ENCODE data around the gene SLC5A10. TPM values are rescaled to one million over a fixed set of nuclear protein-coding genes. Genes with fewer than 3 reads are reported as not detected.
A peak's percentile ranks its signal among the peaks of the same experiment; 100 is the strongest.
"Not testable (repeated sequence)": the region's sequence is repeated elsewhere in the genome, so short reads cannot be mapped to it uniquely, and the experiment has no call there.

Gene SLC5A10
- total RNA-seq, 2 experiments from 2014 or later, result not detected

- Mint-ChIP-seq H3K9me3 (no peaks in the 10 kb centered on the region), H3K27ac (no peak overlapping the region), H3K27me3 (no peaks in the 10 kb centered on the region), H3K4me3 (no peak overlapping the region), H3K4me1 (ENCODE audit: low read depth) (peaks cover 13% of the 10 kb centered on the region), H3K36me3 (ENCODE audit: low read depth) (peaks cover 9% of the 10 kb centered on the region)
- TF ChIP-seq CTCF (IDR thresholded peaks at IDR 0.05), result no peak
- POLR2A ChIA-PET, result interaction anchor here (0.5 to 1.6 kb wide), 3 partner anchors 15 to 330 kb away, joined by 3 to 7 read pairs (median 3); partner anchors contain the start of gene FAM83G
- intact Hi-C loops (cut with micrococcal nuclease), result no loop called here
- no peak for ATAC-seq
- CTCF ChIA-PET, result interaction anchor here (1.5 kb wide), 1 partner anchor 58 kb away, joined by 6 read pairs; no protein-coding TSS in a partner anchor
- DNase-seq, result no peak
Measured at GRCh38 chr17:19019041-19019941, 67.3 kb downstream of the SLC5A10 start.

- POLR2A ChIA-PET, result interaction anchor here (1.6 kb wide), 1 partner anchor 20 kb away, joined by 3 read pairs; no protein-coding TSS in a partner anchor
- H3K36me3 Mint-ChIP-seq (ENCODE audit: low read depth), result peaks cover 13% of the 10 kb centered on the region
- no peak overlapping the region for H3K4me3 Mint-ChIP-seq
- intact Hi-C loops (cut with micrococcal nuclease), result no loop called here
- ATAC-seq (no peak), DNase-seq (no peak)
- no peaks in the 10 kb centered on the region for H3K27me3 Mint-ChIP-seq
- CTCF ChIA-PET, result interaction anchor here (0.9 kb wide), 2 partner anchors 57 to 59 kb away, joined by 3 read pairs; no protein-coding TSS in a partner anchor
- H3K27ac Mint-ChIP-seq, result no peak overlapping the region
- H3K9me3 Mint-ChIP-seq, result no peaks in the 10 kb centered on the region
- peaks cover 20% of the 10 kb centered on the region for H3K4me1 Mint-ChIP-seq (ENCODE audit: low read depth)
- no peak for TF ChIP-seq CTCF (IDR thresholded peaks at IDR 0.05)
Measured at GRCh38 chr17:19020016-19020415, 68.1 kb downstream of the SLC5A10 start.

GRCh38 chr17:19021011-19021621 is 69.2 kb downstream of the SLC5A10 start:
- ChIA-PET POLR2A (interaction anchor here (0.6 kb wide), 1 partner anchor 87 kb away, joined by 3 read pairs; no protein-coding TSS in a partner anchor), CTCF (interaction anchor here (2.1 kb wide), 1 partner anchor 60 kb away, joined by 8 read pairs; no protein-coding TSS in a partner anchor)
- H3K9me3 Mint-ChIP-seq; H3K27me3 Mint-ChIP-seq; intact Hi-C loops (cut with micrococcal nuclease); DNase-seq; H3K4me3 Mint-ChIP-seq; ATAC-seq: not testable (repeated sequence)
- Mint-ChIP-seq H3K27ac (peak overlapping the region; percentile 34), H3K36me3 (ENCODE audit: low read depth) (peaks cover 13% of the 10 kb centered on the region), H3K4me1 (ENCODE audit: low read depth) (peaks cover 20% of the 10 kb centered on the region)

DNA sequence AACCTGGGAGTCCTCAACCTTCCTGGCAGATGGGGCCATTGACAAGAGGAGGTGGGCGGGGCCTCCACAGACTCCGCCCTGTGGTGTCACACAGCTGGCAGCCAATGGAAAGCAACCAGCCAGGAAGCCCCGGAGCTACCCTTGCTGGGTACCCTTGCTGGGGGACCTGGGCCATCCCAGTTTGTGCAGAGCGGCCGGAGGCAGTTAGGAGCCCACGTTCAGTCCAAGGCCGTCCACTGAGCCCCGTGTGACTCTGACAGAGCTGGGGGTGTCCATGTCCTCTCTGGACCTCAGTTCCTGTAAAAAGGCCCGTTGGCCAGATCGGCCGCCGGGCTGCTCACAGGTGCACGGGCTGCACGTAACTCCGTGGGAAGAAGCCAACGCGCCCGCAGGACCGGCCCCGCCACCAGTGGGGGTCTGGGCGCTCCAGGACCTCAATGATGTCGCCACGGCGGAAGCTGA is 69.7 kb downstream of the SLC5A10 start:
- Mint-ChIP-seq H3K27me3 (no peaks in the 10 kb centered on the region), H3K36me3 (ENCODE audit: low read depth) (peaks cover 13% of the 10 kb centered on the region), H3K4me3 (no peak overlapping the region), H3K9me3 (no peaks in the 10 kb centered on the region), H3K4me1 (ENCODE audit: low read depth) (peaks cover 20% of the 10 kb centered on the region), H3K27ac (no peak overlapping the region)
- no peak for TF ChIP-seq CTCF (IDR thresholded peaks at IDR 0.05)
- ChIA-PET POLR2A (interaction anchor here (0.6 to 1.3 kb wide), 3 partner anchors 17 to 88 kb away, joined by 3 to 6 read pairs (median 3); partner anchors contain the start of gene FAM83G), CTCF (interaction anchor here (2.1 kb wide), 1 partner anchor 61 kb away, joined by 8 read pairs; no protein-coding TSS in a partner anchor)
- no peak for ATAC-seq
- intact Hi-C loops (cut with micrococcal nuclease), result no loop called here
- DNase-seq, result peak; percentile 68

DNA sequence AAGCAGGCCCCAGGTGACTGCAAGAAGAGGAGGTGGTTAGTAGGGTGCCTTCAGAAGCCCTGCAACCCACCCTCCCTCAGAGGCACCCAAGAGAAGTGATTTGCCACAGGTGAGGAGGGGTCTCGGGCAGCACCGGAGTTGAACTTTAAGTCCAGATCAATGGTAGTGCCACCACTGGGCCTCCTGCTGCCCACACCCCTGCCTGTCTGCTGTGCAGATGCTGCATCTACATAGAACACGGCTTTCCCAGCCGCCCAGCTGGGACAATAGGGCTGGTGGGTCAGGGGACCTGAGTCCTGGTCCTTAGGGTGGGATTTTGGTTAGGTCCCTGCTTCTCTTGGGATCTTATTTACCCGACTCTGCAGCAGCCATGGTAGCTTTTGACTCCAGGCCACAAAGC is 70.2 kb downstream of the SLC5A10 start:
- Mint-ChIP-seq H3K4me1 (ENCODE audit: low read depth) (peaks cover 16% of the 10 kb centered on the region), H3K27ac (no peak overlapping the region), H3K27me3 (no peaks in the 10 kb centered on the region), H3K4me3 (no peak overlapping the region), H3K36me3 (ENCODE audit: low read depth) (peaks cover 13% of the 10 kb centered on the region), H3K9me3 (no peaks in the 10 kb centered on the region)
- POLR2A ChIA-PET, result interaction anchor here (1.2 to 1.6 kb wide), 3 partner anchors 18 to 61 kb away, joined by 3 to 6 read pairs (median 6); partner anchors contain the start of gene FAM83G
- DNase-seq (no peak), ATAC-seq (no peak)
- CTCF ChIA-PET, result interaction anchor here (2.1 to 2.7 kb wide), 2 partner anchors 61 to 397 kb away, joined by 6 to 8 read pairs; no protein-coding TSS in a partner anchor
- no peak for TF ChIP-seq CTCF (IDR thresholded peaks at IDR 0.05)
- intact Hi-C loops (cut with micrococcal nuclease), result no loop called here

Data from activated CD8-positive, alpha-beta T cell treated with anti-CD3 and anti-CD28 coated beads for 36 hours (primary cell).